Measurements from ENCODE around the gene NRXN3.
A peak's percentile ranks its signal among the peaks of the same experiment; 100 is the strongest.

NRXN3 gene

GRCh38 chr14:78254911-78255461, 84.8 kb downstream of the NRXN3 start:
- H3K27me3 ChIP-seq = no peaks in the 10 kb centered on the region
- no peak overlapping the region for H3K27ac ChIP-seq
- H3K4me2 ChIP-seq = peak overlapping the region; percentile 24
- no peak overlapping the region for H3K4me3 ChIP-seq
- no peaks in the 10 kb centered on the region for H3K36me3 ChIP-seq
- no peaks in the 10 kb centered on the region for H4K20me1 ChIP-seq
- no peak overlapping the region for H3K9ac ChIP-seq
- no peak for TF ChIP-seq Cebpa-rat (IDR thresholded peaks at IDR 0.05)
- H3K9me3 ChIP-seq = no peaks in the 10 kb centered on the region
- H3K4me1 ChIP-seq = peaks cover 9% of the 10 kb centered on the region

DNA sequence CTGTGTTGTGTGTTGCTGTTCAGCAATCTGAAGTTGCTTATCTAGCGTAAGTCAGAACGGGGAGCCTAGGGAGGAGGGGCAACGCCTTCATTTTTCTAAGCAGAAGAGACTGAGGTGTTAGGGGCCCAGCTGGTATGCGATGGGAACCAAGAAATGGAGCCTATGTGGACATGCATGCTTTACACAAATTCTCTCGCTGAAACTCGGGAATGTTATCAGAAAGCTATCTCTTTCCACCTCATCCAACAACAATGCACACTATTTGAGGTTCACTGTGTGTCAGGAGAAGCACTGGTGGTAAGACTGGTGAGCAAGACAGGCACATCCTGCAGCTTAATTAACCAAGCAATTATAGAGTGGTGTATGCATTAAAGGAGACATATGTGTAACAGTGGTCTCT, 89.7 kb downstream of the NRXN3 start:
- Histone ChIP-seq H3K27me3 (no peaks in the 10 kb centered on the region), H3K4me1 (peaks cover 8% of the 10 kb centered on the region), H3K36me3 (no peaks in the 10 kb centered on the region), H3K4me2 (no peak overlapping the region), H3K9ac (no peak overlapping the region), H3K27ac (no peak overlapping the region), H4K20me1 (no peaks in the 10 kb centered on the region), H3K9me3 (no peaks in the 10 kb centered on the region), H3K4me3 (no peak overlapping the region)
- no peak for TF ChIP-seq Cebpa-rat (IDR thresholded peaks at IDR 0.05)

- H3K4me1 ChIP-seq = peaks cover 8% of the 10 kb centered on the region; the same call in 1 of the 2 replicates
- no peak overlapping the region for H3K27ac ChIP-seq
- H3K4me2 ChIP-seq = no peak overlapping the region
- no peak for TF ChIP-seq Cebpa-rat (IDR thresholded peaks at IDR 0.05)
- H3K4me3 ChIP-seq = no peak overlapping the region
- no peaks in the 10 kb centered on the region for H3K27me3 ChIP-seq
- no peaks in the 10 kb centered on the region for H3K36me3 ChIP-seq
- no peak overlapping the region for H3K9ac ChIP-seq
- no peaks in the 10 kb centered on the region for H3K9me3 ChIP-seq
- H4K20me1 ChIP-seq = no peaks in the 10 kb centered on the region
These were observed 108.5 kb downstream of the NRXN3 start for GRCh38 chr14:78278464-78279250.

GRCh38 chr14:78282437-78282836, 112.3 kb downstream of the NRXN3 start:
- no peak overlapping the region for H3K9ac ChIP-seq
- no peaks in the 10 kb centered on the region for H4K20me1 ChIP-seq
- no peaks in the 10 kb centered on the region for H3K9me3 ChIP-seq
- H3K4me2 ChIP-seq = no peak overlapping the region
- no peak for TF ChIP-seq Cebpa-rat (IDR thresholded peaks at IDR 0.05)
- no peak overlapping the region for H3K27ac ChIP-seq
- H3K4me1 ChIP-seq = peaks cover 8% of the 10 kb centered on the region; the same call in 1 of the 2 replicates
- no peak overlapping the region for H3K4me3 ChIP-seq
- no peaks in the 10 kb centered on the region for H3K36me3 ChIP-seq
- H3K27me3 ChIP-seq = no peaks in the 10 kb centered on the region

GRCh38 chr14:78286210-78286609, 116.0 kb downstream of the NRXN3 start:
- H3K4me3 ChIP-seq = no peak overlapping the region
- no peak overlapping the region for H3K27ac ChIP-seq
- H3K9ac ChIP-seq = no peak overlapping the region
- H3K36me3 ChIP-seq = no peaks in the 10 kb centered on the region
- no peaks in the 10 kb centered on the region for H4K20me1 ChIP-seq
- H3K9me3 ChIP-seq = no peaks in the 10 kb centered on the region
- no peak overlapping the region for H3K4me2 ChIP-seq
- TF ChIP-seq Cebpa-rat (IDR thresholded peaks at IDR 0.05) = no peak
- H3K4me1 ChIP-seq = 0 out of 2 replicates have a peak, but pooled peaks cover under 1% of the 10 kb centered on the region
- no peaks in the 10 kb centered on the region for H3K27me3 ChIP-seq

- no peak overlapping the region for H3K4me2 ChIP-seq
- H3K27me3 ChIP-seq = no peaks in the 10 kb centered on the region
- no peak overlapping the region for H3K9ac ChIP-seq
- no peaks in the 10 kb centered on the region for H3K4me1 ChIP-seq
- no peak for TF ChIP-seq Cebpa-rat (IDR thresholded peaks at IDR 0.05)
- H3K27ac ChIP-seq = no peak overlapping the region
- no peak overlapping the region for H3K4me3 ChIP-seq
- H4K20me1 ChIP-seq = no peaks in the 10 kb centered on the region
- no peaks in the 10 kb centered on the region for H3K36me3 ChIP-seq
- no peaks in the 10 kb centered on the region for H3K9me3 ChIP-seq
These were observed 121.8 kb downstream of the NRXN3 start for GRCh38 chr14:78292003-78292402.

DNA sequence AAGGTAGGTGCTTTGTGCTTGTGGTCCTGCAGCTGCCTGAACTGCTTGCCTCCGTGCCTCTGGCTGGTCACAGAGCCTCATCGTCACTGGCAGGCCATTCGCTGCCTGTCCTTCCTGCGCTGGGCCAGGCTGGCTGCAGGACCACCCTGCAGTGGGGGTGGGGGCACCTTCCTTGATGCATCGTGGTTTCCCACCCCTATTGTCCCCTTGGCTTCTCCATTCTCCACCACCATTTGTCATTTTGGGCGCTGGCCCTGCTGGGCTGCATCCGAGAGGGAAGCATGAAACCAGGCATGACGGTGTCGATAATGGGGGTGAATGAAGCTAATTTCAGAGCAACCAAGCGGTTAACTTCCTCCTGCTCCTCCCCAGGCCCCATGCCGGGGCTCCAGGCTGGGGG, 127.7 kb downstream of the NRXN3 start:
- H3K4me3 ChIP-seq = no peak overlapping the region
- H3K4me2 ChIP-seq = no peak overlapping the region
- H3K9ac ChIP-seq = no peak overlapping the region
- H3K27ac ChIP-seq = no peak overlapping the region
- H3K27me3 ChIP-seq = no peaks in the 10 kb centered on the region
- H3K4me1 ChIP-seq = peaks cover 13% of the 10 kb centered on the region
- H3K36me3 ChIP-seq = no peaks in the 10 kb centered on the region
- H3K9me3 ChIP-seq = no peaks in the 10 kb centered on the region
- no peaks in the 10 kb centered on the region for H4K20me1 ChIP-seq
- no peak for TF ChIP-seq Cebpa-rat (IDR thresholded peaks at IDR 0.05)

DNA sequence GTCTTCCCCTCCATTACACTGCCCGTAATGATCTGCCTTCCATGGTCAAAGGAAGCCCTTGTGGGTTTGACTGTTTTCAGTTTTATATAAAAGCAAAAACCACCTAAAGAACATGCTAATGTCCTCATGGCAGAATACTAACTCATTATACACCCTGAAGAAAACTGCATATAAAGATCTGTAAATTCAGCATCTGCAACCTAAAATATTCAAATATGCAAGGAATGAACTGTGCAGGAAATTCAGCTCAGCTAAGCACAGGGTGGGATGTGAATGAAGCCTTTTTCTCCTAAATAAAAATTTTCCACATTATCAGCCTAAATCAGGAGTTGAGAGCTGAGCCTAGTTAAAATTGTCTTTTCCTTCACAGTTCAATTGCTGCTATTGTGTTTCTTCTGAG, 128.1 kb downstream of the NRXN3 start:
- peaks cover 13% of the 10 kb centered on the region for H3K4me1 ChIP-seq
- no peaks in the 10 kb centered on the region for H3K27me3 ChIP-seq
- no peak overlapping the region for H3K9ac ChIP-seq
- no peaks in the 10 kb centered on the region for H4K20me1 ChIP-seq
- no peak overlapping the region for H3K4me3 ChIP-seq
- no peak overlapping the region for H3K27ac ChIP-seq
- no peaks in the 10 kb centered on the region for H3K9me3 ChIP-seq
- TF ChIP-seq Cebpa-rat (IDR thresholded peaks at IDR 0.05) = no peak
- H3K36me3 ChIP-seq = no peaks in the 10 kb centered on the region
- H3K4me2 ChIP-seq = no peak overlapping the region

GRCh38 chr14:78302841-78303240, 132.7 kb downstream of the NRXN3 start:
- Histone ChIP-seq H3K9me3 (no peaks in the 10 kb centered on the region), H3K27ac (no peak overlapping the region)
- TF ChIP-seq Cebpa-rat (IDR thresholded peaks at IDR 0.05) = no peak

GRCh38 chr14:78307671-78308070, 137.5 kb downstream of the NRXN3 start:
- no peaks in the 10 kb centered on the region for H3K36me3 ChIP-seq
- H3K4me3 ChIP-seq = no peak overlapping the region
- no peak for TF ChIP-seq Cebpa-rat (IDR thresholded peaks at IDR 0.05)
- no peaks in the 10 kb centered on the region for H3K4me1 ChIP-seq
- H4K20me1 ChIP-seq = no peaks in the 10 kb centered on the region
- no peaks in the 10 kb centered on the region for H3K9me3 ChIP-seq
- no peak overlapping the region for H3K4me2 ChIP-seq
- no peak overlapping the region for H3K27ac ChIP-seq
- H3K27me3 ChIP-seq = no peaks in the 10 kb centered on the region
- no peak overlapping the region for H3K9ac ChIP-seq

More at GRCh38 chr14:78302841-78303240, 132.7 kb downstream of the NRXN3 start:
- H3K27me3 ChIP-seq = no peaks in the 10 kb centered on the region
- H3K4me1 ChIP-seq = peaks cover 13% of the 10 kb centered on the region
- no peak overlapping the region for H3K4me3 ChIP-seq
- H4K20me1 ChIP-seq = no peaks in the 10 kb centered on the region
- H3K36me3 ChIP-seq = no peaks in the 10 kb centered on the region
- no peak overlapping the region for H3K9ac ChIP-seq
- no peak overlapping the region for H3K4me2 ChIP-seq

Data from BLaER1 (cell line).